Activated CD4-positive, alpha-beta T cell treated with anti-CD3 and anti-CD28 coated beads for 24 hours (primary cell): ENCODE measurements around the gene TBC1D20.

Experiments
- DNase-seq, 2 donors: peaks; one replicate each; pipeline ENCODE4 v3.0.0-alpha.2; 2020; ENCODE audit warnings: low read depth in 2 of 2

TBC1D20 gene

DNA sequence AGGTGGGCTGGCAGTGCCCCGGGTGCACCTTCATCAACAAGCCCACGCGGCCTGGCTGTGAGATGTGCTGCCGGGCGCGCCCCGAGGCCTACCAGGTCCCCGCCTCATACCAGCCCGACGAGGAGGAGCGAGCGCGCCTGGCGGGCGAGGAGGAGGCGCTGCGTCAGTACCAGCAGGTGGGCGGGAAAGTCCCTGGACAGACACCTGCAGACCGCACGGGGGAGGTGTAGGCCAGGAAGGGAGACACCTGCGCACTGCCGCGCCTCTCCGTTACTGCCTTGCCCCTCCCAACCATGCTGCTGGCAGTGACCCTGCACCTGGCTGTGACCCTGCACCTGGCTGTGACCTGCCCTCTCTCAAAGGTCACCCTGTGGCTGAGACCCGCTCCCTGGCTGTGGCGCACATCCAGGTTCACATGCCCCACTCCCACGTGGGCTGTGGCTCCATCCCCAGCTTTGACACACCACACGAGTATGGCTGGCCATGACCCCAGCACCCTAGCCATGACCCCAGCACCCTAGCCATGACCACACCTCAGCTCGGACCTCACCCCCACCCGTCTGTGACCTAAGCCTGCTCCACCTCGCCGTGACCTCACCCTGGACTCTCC, 42.7 kb downstream of the TBC1D20 start:
- no peak for DNase-seq

DNA sequence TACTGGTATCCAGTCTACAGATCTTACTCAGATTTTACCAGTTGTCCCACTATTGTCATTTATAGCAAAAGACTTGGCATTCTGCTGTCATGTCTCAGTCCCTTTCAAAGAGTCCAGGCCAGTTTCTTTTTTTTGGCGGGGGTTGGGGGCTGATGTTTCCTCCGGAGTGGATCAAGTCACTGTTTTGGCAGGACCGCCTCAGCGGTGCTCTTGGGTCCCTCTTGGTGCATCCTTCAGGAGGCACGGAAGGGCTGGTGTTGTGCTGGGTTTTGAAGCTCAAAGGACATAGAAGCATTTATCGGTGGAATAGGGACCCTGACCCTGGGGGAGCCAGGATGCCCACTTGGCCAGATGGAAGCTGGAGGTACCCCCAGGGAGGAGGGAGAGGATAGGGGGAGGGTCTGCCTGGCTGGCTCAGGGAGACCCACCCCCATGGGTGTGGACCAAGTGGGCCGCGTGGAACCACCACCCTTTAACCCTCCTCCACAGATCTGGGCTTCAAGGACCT, 43.4 kb downstream of the TBC1D20 start:
- no peak for DNase-seq

DNA sequence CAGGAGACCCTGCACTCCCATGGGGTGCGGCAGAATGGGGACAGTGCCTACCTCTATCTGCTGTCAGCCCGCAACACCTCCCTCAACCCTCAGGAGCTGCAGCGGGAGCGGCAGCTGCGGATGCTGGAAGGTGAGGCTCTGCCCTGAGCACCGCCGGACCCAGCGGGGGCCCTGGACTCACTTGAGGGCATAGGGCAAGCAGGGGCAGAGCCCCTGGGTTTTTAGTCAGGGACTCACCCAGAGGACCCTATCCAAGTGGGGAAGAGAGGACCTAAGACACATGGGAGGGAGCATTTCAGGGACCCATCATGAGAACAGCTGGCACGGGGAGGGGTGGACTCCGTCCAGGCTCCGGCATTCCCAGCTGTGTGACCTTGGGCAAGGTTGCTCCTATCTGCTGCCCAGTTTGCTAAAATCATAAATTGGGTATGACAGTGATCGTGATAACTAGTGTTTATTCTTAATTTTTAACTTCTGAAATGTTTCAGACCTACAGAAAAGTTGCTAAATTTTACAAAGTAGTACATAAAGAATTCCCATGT, 44.5 kb downstream of the TBC1D20 start:
- DNase-seq = no peak

DNA sequence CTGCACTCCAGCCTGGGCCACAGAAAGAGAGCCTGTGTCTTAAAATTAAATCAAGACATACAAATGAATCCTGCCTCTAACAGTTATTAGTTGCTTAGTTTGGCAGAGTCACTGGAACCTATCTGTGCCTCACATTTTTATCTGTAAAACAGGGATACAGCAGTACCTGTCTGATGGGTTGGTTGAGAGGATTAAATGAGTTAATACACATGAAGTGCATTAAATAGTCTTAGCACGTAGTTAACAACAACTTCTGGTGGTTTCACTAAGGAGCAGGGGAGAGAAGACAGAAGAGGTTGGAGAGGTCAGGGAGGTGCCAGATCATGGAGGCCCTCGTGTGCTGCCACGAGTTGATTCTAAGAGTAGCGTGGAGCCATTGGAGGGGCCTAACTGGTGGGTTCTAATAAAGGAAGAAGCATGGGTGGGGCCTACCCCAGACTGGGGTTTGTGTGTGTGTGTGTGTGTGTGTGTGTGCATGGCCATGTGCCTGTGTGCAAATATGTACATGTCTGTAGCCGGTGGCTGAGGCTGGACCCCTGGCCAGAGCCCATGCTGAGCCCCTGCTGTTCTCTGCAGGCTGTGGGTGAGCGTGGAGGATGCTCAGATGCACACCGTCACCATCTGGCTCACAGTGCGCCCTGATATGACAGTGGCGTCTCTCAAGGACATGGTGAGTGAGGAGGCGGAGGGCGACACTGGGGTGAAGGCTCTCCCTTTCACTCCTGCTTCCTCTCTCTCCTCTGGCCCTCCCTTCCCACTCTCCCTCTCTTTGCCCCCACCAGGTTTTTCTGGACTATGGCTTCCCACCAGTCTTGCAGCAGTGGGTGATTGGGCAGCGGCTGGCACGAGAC, 45.2 kb downstream of the TBC1D20 start:
- DNase-seq = no peak

DNA sequence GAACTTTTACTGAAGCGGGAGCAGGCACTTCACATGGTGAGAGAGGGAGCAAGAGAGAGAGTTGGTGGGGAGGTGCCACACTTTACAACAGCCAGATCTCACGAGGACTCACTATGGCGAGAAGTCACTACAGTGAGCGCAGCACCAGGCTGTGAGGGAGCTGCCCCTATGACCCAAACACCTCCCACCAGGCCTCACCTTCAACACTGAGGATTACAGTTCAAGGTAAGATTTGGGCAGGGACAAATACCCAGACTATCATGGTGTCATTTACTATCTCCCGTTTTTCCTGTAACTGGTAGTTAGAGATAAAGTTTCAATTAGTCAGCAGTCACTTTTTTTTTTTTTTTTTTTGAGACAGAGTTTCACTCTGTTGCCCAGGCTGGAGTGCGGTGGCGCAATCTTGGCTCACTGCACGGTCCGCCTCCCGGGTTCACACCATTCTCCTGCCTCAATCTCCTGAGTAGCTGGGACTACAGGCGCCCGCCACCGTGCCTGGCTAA, 46.5 kb downstream of the TBC1D20 start:
- no peak for DNase-seq

- no peak for DNase-seq
Measured at GRCh38 chr20:414161-414560, 48.2 kb downstream of the TBC1D20 start.

DNA sequence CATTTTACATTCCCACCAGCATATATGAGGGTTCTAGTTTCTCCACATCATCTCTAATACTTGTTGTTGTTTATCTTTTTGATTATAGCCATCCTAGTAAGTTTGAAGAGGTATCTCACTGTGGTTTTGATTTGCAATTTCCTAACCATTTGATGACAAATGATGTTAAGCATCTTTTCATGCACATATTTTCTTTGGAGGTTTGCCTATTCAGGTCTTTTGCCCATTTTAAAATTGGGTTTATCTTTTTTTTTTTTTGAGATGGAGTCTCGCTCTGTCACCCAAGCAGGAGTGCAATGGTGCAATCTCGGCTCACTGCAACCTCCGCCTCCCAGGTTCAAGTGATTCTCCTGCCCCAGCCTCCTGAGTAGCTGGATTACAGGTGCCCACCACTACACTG, 50.3 kb downstream of the TBC1D20 start:
- DNase-seq = no peak

DNA sequence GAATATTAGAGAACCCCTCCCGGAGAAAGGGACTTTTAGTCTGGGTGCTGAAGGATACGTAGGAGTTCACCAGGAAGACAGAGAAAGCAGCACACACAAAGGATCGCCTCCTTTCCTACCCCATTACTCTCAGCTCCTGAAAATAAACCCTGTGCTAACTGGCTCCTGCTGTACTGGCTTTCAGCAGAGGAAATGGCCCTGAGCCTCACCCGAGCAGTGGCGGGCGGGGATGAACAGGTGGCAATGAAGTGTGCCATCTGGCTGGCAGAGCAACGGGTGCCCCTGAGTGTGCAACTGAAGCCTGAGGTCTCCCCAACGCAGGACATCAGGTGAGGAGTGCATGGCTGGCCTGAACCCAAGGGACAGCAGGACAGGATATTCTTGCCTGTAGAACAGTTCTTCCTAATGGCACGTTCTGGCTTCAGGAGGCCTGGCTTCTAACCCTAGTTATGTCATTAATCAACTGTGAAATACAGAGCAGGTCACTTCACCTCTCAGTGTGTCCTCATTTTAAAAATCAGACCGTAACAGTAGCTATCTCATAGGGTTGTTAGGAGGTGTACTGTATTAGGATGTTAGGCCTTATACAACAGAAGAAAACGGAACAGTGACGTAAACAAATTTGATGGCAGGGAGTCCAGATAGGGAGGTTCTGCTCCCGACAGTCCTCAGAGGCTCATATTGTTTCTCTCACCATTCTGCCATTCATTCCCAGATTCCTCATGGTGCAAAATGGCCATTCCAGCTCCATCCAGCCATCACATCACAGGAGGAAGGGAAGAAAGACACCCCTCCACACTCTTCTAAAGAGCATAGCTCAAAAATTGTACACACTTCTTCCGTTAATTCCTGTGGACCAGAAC, 52.4 kb downstream of the TBC1D20 start:
- DNase-seq = no peak

GRCh38 chr20:408843-409696, 53.3 kb downstream of the TBC1D20 start:
- DNase-seq = no peak

DNA sequence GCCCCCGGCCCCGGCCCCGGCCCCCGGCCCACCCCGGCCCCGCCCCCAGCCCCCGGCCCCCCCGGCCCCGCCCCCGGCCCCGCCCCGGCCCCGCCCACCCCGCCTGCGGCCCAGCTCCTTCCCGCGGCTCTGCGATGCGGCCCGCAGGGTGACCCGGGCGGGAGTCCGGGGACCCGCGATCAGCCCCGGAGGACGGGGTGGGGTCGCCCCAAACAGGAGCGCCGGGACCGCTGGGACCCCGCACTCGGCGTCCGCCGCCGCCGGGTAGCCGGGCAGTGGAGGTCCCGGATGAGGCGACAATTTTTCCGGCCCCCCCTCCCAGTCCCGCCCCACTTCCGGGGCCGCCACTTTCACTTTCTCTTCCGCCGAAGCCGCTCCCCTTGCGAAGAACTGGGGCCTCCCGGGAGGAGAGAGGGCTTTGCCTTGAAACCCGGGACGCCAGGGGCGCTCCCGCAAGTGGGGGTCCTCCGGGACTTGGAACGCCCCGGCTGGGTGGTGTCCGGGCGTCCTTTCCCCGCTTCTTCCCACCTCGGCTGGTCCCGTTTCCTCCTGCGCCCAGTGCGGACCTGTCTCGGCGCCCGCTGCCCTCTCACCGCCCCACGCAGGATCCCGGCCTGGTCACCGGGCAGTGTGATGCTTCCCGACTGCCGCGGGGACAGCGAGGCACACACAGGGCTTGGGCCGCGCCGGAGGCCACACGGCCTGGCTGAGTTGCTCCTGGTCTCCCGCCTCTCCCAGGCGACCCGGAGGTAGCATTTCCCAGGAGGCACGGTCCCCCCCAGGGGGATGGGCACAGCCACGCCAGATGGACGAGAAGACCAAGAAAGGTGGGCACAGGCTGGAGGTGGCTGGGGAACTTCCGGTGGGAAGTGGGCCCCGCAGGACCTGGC, 54.1 kb downstream of the TBC1D20 start, which contains the start of gene RBCK1:
Gene RBCK1 (plus strand): TSS at position 347 of the 890 bp plus-strand sequence. CDS start 459 bp downstream, at position 806.
- DNase-seq = peak; percentile 74 to 84

DNA sequence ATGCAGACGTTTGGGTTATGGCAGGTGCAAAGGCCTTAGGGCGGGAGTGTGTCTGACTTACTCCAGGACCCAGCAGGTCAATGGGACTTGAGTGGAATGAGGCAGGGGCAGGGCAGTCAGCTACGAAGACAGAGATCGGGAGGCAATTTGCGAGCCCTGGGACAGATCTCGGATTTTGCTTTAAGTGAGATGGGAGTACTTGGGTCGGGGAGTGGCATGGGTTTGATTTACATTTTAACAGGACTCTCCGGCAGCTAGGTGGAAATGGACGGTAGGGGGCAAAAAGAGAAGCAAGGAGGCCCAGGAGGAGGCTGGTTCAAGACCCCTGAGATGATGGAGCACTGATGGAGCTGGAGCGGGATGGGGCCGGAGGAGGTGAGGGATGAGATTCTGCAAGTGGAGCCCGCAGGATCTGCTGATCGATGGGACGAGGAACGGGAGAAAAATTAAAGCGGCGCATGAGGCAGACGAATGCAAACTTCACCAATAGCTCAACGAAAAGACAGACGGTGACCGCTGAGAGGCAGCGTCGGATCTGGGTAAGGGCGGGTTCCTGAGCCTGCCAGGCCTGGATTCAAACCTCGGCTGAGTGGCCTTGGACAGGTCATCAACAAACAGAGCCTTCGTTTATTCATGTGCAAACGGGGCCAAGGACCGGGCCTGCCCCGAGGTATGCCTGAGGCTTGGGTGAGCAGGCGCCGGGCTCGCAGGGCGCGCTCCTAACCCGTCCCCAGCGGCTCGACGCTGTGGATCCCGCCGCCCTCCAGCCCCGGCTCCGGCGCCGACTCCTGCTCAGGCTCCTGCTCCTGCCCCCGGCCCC, 55.0 kb downstream of the TBC1D20 start:
- DNase-seq = peak; percentile 46 to 49

DNA sequence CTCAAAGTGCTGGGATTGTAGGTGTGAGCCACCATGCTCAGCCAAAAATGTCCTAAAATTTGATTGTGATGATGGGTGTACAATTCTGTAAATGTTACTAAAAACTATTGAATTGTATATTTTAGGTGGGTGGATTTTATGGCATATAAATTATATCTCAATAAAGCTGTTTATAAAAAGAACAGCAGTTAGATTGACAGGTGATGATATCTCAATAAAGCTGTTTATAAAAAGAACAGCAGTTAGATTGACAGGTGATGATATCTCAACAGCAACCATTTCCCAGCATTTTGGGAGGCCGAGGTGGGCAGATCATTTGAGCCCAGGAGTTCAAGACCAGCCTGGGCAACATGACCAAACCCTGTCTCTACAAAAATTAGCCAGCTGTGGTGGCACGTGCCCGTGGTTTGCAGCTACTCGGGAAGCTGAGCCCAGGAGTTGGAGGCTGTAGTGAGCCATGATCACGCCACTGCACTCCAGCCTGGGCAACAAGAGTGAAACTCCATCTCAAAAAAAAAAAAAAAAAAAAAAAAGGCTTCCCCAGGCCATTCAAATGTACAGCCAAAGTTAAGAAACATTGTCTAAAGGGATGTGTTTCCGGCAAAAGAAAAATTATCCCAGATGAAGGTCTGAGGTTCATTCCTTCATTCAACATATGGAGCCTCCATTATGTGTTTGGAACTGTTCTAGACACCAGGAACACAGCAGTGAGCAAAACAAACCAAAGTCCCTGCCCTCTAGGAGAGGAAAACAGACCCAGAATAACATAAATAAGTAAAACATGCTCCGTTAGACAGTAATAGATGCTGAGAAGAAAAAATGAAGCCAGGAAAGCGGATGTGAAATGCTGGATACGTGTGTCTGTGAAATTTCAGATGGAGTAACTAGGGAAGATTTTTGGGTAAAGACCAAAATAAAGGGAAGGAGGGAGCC, 55.9 kb downstream of the TBC1D20 start:
- no peak for DNase-seq

GRCh38 chr20:404088-404487, 58.2 kb downstream of the TBC1D20 start:
- no peak for DNase-seq

GRCh38 chr20:403582-403957, 58.8 kb downstream of the TBC1D20 start:
- DNase-seq = no peak

DNA sequence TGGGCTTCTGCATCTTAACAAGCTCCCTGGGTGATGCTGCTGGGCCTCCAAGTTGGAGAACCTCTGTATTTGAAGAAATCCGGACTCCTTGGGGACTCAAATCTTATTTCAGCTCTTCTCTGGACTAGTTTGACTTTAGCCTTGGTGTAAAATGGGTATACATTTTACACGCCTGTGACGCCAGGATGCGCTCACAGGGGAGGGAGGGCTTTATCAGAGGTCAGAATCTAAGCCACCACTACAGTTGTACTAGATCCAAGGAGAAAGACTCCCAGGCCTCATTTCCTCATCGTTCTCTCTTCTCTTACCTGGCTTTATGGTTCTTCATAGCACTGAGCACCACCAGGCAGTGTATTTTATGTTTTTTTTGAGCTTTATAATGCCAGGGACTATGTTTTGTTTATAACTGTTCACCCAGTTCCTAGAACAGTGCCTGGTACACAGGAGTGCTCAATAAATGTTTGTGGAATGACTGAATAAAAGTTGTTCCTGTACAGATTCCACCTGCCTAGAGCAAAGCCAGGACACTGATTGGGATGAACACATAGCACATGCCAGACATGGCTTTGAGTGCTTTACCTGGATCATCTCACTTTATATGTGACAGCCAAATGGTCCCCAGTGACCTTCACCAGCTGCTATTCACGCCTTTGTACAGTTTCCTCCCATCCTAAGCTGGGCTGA, 59.3 kb downstream of the TBC1D20 start:
- no peak for DNase-seq

GRCh38 chr20:402496-402885, 59.8 kb downstream of the TBC1D20 start:
- no peak for DNase-seq
